Stimulated activated CD4-positive, alpha-beta T cell treated with anti-CD3 and anti-CD28 coated beads, Interleukin-4, amount 100 ng/mL, for 1 hour (primary cell): ENCODE measurements around the gene CKAP2.
"Not testable (repeated sequence)": the region's sequence is repeated elsewhere in the genome, so short reads cannot be mapped to it uniquely, and the experiment has no call there.

Source experiments
- DNase-seq: peaks from one replicate; pipeline ENCODE4 v3.0.0-alpha.2; 2020

CKAP2 gene

DNA sequence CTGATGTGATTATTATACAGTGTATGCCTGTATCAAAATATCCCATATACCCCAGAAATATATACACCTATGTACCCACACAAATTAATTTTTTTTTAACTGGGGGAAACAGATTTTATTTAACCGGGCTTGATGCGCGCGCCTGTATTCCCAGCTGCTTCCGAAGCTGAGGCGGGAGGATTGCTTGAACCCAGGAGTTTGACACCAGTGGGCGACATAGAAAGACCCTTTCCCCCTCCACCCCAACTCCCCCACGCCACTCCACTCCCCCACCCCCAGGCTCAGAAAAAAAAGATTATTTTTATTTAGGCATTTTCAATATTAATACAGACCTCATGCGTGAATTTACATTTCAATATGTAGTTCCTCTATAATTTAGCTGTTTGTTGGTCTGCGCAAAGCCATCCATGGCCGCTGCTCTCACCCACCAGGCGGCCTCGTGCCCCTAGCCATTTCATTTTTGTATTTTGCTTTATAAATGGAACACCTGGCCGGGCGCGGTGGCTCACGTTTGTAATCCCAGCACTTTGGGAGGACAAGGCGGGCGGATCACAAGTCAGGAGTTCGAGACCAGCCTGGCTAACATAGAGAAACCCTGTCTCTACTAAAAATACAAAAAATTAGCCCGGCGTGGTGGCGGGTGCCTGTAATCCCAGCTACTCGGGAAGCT is 4.0 kb upstream of the CKAP2 start:
- DNase-seq: no peak

DNA sequence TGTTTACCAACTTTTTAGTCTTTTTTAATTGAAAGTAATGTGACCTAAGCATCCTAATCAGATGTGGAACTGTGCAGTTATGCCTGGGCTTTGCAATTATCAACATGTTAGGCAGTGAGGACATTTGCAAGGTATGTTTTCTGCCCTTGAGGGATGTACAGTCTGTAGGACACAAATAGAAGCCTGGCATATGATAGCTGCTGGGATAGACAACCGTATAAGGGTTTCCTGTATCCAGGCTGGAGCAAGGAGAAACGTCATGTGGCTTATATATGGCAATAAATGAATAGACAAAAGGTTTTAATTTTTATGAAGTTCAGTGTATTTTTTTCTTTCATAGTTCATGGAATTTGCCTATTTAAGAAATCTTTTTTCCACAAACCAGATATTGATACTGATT is 2.8 kb upstream of the CKAP2 start:
- no peak for DNase-seq

DNA sequence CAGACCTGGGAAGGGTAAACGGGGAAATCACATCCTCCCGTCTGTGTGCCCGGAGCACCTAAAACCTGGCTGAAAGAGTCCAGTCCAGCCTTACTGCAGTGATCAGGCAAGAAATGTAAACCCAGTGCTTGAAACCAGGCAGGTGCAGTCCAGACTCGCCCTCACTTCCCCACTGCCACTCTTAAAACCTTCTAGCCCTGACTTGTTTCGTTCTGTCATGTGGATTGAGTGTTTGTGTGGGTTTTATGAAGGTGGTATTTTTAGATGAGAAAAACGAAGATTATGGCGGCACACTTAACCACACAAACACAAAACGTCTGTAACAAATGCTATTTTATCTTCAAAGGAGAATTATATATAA is 839 bp upstream of the CKAP2 start:
- no peak for DNase-seq

DNA sequence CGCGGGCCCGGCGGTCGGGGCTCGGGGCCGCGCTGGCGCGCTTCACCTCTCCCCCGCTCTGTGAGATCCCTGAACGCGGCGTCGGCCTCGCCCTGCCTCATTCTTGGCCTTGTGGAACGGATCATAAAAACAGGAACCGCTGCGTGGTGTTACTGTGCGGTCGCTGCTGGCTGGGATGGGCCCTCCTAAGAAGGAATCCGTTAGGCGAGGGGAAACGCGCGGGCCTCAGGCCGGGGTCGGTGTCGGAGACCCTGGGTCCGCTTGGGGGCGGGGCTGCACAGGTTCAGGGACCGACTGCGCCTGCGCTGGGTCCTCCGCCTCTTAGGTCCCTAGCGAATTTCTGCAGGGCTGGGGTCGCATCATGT is 381 bp downstream of the CKAP2 start:
- DNase-seq: peak; percentile 85

DNA sequence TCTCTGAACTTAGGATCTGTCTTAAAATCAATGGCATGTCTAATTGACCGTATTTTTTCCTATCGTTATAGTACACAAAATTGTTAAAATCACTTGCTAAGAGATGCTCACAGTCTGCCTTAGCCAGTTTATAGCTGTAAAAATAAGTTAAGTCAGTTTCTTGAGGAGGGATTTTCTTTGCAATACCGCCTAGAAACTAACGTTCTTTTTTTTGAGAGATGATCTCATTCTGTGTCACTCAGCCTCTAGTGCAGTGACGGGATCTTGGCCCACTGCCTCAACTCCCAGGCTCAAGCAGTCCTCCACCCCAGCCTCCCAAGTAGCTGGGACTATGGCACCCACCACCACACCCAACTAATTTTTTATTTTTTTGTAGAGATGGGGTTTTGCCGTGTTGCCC is 4.4 kb downstream of the CKAP2 start:
- DNase-seq: no peak

- no peak for DNase-seq
These were observed 6.0 kb downstream of the CKAP2 start for GRCh38 chr13:52461265-52461664.

- DNase-seq: no peak
These were observed 8.2 kb downstream of the CKAP2 start for GRCh38 chr13:52463526-52463925.

- DNase-seq: not testable (repeated sequence)
These were observed 13.2 kb downstream of the CKAP2 start for GRCh38 chr13:52468487-52468886.

DNA sequence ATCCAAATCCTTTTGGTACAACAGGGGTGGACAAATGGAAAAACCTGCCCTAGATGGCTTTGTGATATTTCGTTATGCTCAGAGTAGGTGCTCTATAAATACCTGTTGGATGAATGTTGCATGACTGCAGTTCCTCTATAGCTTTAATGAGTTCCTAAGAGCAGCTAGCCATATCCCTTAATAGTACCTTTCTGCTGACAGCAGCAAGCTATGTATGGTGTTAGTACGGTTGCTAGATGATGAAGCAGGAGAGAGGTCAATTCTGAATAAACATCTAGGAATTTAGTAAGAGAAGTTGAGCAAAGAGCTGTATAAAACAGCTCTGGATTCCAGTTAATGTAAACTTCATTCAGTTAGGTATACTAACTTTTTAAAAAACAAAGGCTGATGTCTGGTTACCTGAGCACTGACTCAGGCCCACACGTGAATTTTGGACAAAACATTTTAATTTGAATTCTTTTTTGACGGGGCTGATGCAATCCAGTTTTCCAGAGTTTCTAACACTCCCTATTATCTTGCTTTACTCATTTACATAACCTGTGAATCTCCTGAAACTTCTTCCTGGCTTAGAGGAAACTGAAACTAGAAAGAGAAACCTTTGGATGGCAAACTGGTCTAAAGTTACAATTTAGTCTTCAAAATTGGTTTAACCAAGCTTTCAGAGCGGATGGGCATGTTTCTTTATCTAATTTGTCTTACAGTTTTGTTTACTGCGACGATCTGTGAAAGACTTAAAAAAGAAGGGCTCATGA is 25.6 kb downstream of the CKAP2 start:
- not testable (repeated sequence) for DNase-seq

DNA sequence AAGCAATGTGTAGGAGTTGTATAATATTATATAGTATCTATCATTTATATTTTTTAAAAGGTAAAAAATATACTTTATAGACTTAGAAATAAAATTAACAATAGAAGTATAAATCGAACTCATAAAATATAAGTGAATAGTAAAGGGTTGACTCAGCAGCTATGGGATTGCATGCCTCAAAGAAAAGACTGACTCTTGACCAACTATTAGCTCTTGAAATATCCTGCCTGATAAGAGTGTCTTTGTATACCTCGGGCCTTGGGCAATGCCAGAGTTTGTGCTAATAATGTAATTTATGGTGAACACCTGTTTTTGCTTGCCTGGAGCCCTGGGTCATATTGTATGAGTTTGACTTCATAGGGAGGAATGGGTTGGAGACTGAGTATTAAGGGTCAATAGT is 31.8 kb downstream of the CKAP2 start:
- DNase-seq: not testable (repeated sequence)

DNA sequence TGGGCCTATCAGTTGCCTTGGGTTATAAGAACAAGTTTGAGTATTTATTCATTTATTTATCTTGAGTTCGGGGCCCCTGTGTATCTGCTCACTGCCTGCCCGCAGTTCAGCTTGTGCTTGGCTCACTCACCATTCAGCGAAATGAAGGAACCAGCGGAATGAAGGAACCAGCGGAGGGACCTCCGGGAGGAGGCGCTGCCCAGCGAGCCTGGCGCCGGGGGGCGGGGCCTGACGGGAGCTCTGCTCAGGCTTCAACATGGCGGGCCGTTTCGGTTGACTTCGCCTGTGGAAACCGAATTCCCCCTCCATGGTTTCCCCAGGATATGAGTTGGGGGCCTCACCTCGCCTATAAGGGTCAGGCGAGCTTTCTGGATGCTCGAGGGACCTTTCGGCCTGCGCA is 33.5 kb downstream of the CKAP2 start:
- DNase-seq: not testable (repeated sequence)

- not testable (repeated sequence) for DNase-seq
These were observed 35.7 kb downstream of the CKAP2 start for GRCh38 chr13:52491015-52491414.

DNA sequence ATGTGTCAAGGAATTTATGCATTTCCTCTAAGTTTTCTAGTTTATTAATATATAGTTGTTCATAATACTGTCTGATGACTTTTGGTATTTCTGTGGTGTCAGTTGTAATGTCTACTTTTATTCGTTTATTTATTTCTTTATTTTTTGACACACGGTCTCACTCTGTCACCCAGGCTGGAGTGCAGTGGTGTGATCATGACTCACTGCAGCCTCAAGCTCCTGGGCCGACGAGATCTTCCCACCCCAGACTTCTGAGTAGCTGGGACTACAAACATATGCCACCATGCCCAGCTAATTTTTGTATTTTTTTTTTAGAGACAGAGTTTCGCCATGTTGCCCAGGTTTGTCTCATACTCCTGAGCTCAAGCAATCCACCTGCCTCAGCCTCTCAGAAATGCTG is 39.0 kb downstream of the CKAP2 start:
- not testable (repeated sequence) for DNase-seq

DNA sequence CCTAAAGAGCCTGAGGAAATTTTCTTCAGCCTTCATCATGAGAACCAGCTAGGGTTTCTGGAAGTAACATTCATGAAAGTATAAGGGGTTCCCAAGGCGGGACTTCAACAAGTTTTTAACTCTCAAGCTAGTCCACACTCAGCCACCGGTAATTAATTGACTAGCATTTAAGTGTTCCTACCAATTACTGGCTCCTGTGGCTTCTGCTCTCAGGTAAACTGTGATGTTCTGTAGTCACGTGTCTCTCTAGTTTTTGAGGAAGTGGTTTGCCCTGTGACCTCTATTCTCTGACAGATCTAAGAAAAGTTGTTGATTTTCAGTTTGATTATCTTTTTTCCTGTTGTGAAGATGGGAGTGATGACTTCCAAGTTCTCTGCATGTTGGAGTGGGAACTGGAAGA is 42.7 kb downstream of the CKAP2 start:
- DNase-seq: not testable (repeated sequence)

GRCh38 chr13:52502277-52502676 is 47.0 kb downstream of the CKAP2 start:
- not testable (repeated sequence) for DNase-seq

DNA sequence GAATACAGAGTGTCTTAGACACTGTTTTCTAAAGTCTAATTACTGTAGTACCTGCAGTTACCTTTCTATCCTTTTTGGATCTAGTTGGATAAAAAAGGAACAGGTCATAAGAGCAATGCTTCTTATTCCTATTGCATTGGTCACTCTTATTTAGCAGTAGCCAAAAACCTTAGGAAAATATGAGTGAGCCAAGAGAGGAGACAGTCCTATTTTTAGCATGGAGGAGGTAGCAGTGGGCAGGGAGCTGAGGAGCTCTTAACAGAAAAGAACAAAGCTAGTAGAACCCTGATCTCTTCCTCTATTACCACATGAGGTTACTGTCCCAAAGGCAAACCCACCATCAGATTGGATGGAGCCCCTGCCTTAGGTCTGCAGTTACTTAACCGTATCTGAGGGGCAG is 50.6 kb downstream of the CKAP2 start:
- not testable (repeated sequence) for DNase-seq

DNA sequence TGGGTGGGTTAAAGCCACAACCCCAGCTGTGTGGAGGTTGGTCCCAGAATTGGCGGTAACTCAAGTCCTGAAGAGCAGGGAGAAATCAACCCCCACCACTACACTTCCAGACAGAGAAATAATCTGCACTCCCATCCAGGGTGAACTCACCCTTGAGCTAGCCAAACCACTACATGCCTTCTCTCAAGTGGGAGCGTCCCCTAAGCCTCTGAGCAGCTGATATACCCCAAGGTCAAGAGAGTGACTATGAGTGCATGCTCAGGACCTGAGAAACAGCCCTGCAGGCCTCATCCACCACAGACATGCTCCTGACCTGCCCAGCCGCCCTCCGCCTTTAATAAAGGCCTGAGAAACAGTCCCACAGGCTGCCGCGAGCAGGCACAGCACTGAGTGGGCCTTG is 54.3 kb downstream of the CKAP2 start:
- DNase-seq: not testable (repeated sequence)

DNA sequence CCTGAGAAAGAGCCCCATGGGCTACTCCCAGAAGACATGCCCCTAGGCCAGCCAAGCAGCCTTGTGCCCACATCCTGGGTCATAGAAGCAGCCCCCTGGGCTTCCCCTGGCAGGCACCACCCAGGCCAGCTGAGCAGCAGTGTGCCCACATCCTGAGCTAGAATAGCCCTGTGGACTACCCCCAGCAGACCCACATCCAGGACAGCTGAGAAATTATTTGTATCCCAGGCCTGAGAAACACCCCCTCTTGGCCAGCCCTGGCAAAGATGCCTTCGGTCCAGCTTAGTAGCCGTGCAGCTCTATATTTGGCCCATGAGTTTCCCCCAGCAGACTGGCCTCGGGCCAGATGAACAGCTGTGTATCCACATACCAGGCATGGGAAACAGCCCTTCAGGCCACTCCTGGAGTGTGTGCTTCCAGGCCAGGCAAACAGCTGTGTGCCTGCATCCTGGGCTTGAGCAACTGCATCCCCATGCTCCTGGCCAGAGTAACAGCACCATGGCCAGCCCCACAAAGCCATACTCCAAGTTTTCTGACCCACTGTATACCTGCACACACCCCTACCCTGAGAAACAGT is 55.0 kb downstream of the CKAP2 start:
- not testable (repeated sequence) for DNase-seq

- not testable (repeated sequence) for DNase-seq
These were observed 56.3 kb downstream of the CKAP2 start for GRCh38 chr13:52511598-52511997.

DNA sequence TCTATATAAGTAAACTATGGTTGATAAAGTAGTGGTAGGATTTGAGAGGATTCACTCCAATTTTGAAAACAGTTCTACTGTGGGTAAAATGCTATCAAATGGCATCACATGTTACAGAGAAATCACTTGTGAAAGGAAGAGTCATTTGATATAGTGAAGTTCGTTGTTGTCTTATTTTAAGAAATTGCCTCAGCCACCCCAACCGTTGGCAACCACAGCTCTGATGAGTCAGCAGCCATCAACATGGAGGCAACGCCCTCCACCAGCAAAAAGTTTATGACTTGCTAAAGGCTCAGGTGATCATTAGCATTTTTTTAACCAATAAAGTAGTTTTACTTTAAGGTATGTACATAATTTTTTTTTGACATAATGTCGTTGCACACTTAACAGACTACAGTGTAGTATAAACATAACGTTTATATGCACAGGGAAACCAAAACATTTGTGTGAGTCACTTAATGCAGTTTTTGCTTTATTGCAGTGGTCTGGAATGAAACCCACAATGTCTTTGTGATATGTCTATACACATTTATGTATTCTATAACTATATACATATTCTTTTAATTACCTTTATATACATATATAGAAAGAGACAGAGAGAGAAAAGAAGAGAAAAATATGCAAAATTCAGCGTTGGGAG is 58.8 kb downstream of the CKAP2 start:
- not testable (repeated sequence) for DNase-seq

DNA sequence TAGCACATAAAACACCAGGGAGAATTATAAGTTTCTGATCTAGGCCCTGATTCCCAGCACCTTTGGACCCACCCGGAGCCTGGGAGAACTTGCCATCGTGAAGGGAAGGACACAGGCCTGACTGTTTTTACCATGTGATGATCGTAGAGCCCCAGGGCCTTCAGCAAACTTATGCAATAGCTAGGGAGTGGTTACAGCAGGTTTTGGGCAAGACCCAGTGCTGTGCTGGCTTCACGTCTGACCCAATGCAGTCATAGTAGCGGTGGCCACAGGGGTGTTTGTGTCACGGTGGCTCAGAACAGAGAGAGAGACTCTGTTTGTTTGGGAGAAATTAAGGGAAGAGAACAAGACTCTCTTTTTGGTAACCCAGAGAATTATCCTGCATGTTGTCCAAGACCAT is 68.0 kb downstream of the CKAP2 start:
- not testable (repeated sequence) for DNase-seq
